Putamen (tissue), 1 donor: ENCODE results near the gene SMYD3.

ENCODE experiments used
- DNase-seq: peaks from one replicate; pipeline ENCODE4 v3.0.0-alpha.2; 2016; ENCODE audit warnings: low spot score

SMYD3 gene

GRCh38 chr1:246304484-246305259 lies 202.4 kb downstream of the SMYD3 start:
- DNase-seq = no peak

GRCh38 chr1:246302711-246303317 lies 204.3 kb downstream of the SMYD3 start:
- no peak for DNase-seq

GRCh38 chr1:246302251-246302625 lies 204.8 kb downstream of the SMYD3 start:
- no peak for DNase-seq

- DNase-seq = no peak
These were observed 205.4 kb downstream of the SMYD3 start for GRCh38 chr1:246301553-246302250.

GRCh38 chr1:246300626-246301549 lies 206.2 kb downstream of the SMYD3 start:
- no peak for DNase-seq

GRCh38 chr1:246297279-246298265 lies 209.5 kb downstream of the SMYD3 start:
- no peak for DNase-seq

- DNase-seq = no peak
These were observed 211.1 kb downstream of the SMYD3 start for GRCh38 chr1:246295968-246296367.

- DNase-seq = no peak
These were observed 211.7 kb downstream of the SMYD3 start for GRCh38 chr1:246295340-246295739.

- DNase-seq = no peak
These were observed 212.8 kb downstream of the SMYD3 start for GRCh38 chr1:246294263-246294662.

- no peak for DNase-seq
These were observed 213.5 kb downstream of the SMYD3 start for GRCh38 chr1:246293366-246294121.

GRCh38 chr1:246292571-246292970 lies 214.5 kb downstream of the SMYD3 start:
- DNase-seq = no peak

GRCh38 chr1:246291127-246291526 lies 216.0 kb downstream of the SMYD3 start:
- DNase-seq = no peak

- no peak for DNase-seq
These were observed 223.2 kb downstream of the SMYD3 start for GRCh38 chr1:246283771-246284410.

- no peak for DNase-seq
These were observed 225.4 kb downstream of the SMYD3 start for GRCh38 chr1:246281639-246282038.

- DNase-seq = no peak
These were observed 225.9 kb downstream of the SMYD3 start for GRCh38 chr1:246281195-246281594.

GRCh38 chr1:246280551-246280950 lies 226.5 kb downstream of the SMYD3 start:
- no peak for DNase-seq

- DNase-seq = no peak
These were observed 227.7 kb downstream of the SMYD3 start for GRCh38 chr1:246279402-246279801.

GRCh38 chr1:246278371-246278770 lies 228.7 kb downstream of the SMYD3 start:
- no peak for DNase-seq

- DNase-seq = no peak
These were observed 232.0 kb downstream of the SMYD3 start for GRCh38 chr1:246275036-246275435.

- no peak for DNase-seq
These were observed 232.9 kb downstream of the SMYD3 start for GRCh38 chr1:246274186-246274585.
